ENCODE data around the gene DYNC2H1.

GRCh38 chr11:103433386-103434072 lies 324.3 kb downstream of the DYNC2H1 start:
- TF ChIP-seq TEAD4 (IDR thresholded peaks at IDR 0.05) (no peak), MAX (IDR thresholded peaks at IDR 0.05) (no peak), TAF1 (IDR thresholded peaks at IDR 0.05; ENCODE audit: low read depth) (no peak), FOXM1 (IDR thresholded peaks at IDR 0.05; ENCODE audit: borderline replicate concordance, low read depth) (no peak), CREB1 (IDR thresholded peaks at IDR 0.05; ENCODE audit: low read depth) (no peak), CEBPB (IDR thresholded peaks at IDR 0.05) (no peak), RAD21 (IDR thresholded peaks at IDR 0.05; ENCODE audit: low read depth) (no peak)

Measured in Ishikawa (cell line).